ENCODE data around the gene MAP3K6.
A peak's percentile ranks its signal among the peaks of the same experiment; 100 is the strongest.
"Not testable (repeated sequence)": the region's sequence is repeated elsewhere in the genome, so short reads cannot be mapped to it uniquely, and the experiment has no call there.

Gene MAP3K6

DNA sequence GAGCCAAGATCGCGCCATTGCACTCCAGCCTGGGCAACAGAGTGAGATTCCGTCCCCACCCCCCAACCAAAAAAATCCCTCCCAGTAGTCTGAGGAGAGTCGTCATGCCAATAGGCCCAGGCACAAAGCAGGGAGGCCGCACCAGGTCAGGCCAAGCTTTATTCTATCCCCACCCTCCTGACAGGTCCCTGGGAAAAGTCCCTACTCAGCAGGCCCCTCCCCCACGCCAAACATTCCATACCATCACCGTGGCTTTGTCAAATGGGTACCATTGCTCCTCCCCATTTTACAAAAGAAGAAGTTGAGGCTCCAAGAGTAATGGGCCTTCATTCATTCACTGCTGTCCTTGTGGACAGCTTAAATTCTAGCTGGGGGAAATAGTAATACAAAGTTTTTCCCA is 31.0 kb upstream of the MAP3K6 start:
- DNase-seq (ENCODE audit: low spot score): no peak

DNA sequence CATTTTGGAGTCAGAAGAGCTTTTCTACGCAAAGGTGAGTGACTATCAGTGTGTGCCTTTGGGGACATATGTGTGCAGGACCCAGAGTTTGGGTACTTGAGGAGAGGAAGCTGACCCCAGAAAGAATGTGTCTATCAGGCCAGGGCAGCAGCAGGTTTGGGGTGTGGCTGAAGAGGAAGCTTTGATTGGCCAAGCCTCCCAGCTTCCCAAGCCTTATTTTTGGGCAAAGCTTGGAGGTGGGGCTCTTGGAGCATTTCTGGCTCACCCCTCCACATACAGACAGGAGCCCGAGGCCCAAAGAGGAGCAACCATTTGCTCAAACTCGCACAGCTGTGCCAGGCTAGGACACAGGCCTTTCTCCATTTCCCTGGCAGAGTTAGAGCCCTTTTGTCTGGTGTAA is 30.3 kb upstream of the MAP3K6 start:
- no peak for DNase-seq (ENCODE audit: low spot score)

DNA sequence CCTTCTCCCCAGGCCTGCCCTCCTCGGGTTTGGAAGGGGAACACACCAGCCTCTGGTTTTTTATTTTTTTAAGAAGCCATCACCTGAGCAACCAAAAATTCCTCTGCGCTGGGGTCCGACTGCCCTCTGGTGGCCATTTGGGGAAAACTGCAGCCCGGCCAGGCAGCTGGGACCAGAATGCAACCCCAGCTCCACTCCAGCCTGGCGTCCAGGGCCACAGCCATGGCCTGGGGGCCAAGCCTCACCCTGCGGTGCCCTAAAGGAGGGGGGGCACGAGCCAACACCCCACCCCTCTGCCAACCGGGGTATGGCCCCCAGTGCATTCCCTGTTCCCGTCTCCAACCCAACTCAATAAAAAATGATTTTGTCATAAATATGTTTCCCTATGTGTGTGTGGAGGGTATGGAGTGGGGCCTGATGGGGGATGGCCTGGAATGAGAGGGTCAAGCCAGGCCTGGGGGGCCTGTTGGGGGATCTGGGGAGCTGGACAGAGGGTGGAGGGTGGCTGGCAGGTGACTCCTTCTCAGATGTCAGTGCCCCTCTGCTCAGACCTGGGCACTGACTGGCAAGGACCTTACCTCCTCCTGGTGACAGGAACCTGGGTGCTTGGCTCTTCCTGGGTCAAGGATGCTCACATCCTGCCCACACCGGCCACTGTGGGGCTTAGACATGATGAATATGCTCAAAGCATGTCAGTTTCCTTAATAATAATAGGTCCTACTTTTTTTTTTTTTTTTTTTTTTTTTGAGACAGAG is 28.9 kb upstream of the MAP3K6 start:
- DNase-seq (ENCODE audit: low spot score): peak; percentile 48

DNA sequence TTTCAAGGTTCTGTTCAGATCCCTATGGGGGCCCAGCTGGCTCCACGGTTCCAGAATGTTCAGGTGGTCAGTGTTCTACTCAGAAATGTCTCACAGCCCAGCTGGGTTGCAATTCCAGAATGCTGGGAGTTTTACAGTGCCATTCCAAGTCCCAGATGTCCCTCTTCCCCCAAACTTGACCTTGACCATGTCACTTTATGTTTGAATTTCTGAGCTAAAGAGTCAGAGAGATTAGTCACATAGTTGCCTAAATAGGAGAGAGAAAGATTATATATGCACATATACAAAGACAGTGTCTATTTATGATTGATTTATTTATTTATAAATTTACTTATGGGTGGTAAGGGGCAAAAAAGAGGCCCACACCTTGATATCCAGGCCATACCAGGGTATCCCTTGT is 28.2 kb upstream of the MAP3K6 start:
- no peak for DNase-seq (ENCODE audit: low spot score)

DNA sequence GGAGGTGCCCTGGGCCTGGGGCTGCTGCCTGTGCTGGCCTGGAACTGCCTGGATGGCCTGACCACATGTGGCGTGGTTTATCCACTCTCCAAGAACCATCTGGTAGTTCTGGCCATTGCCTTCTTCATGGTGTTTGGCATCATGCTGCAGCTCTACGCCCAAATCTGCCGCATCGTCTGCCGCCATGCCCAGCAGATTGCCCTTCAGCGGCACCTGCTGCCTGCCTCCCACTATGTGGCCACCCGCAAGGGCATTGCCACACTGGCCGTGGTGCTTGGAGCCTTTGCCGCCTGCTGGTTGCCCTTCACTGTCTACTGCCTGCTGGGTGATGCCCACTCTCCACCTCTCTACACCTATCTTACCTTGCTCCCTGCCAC is 27.5 kb upstream of the MAP3K6 start:
- no peak for DNase-seq (ENCODE audit: low spot score)

DNA sequence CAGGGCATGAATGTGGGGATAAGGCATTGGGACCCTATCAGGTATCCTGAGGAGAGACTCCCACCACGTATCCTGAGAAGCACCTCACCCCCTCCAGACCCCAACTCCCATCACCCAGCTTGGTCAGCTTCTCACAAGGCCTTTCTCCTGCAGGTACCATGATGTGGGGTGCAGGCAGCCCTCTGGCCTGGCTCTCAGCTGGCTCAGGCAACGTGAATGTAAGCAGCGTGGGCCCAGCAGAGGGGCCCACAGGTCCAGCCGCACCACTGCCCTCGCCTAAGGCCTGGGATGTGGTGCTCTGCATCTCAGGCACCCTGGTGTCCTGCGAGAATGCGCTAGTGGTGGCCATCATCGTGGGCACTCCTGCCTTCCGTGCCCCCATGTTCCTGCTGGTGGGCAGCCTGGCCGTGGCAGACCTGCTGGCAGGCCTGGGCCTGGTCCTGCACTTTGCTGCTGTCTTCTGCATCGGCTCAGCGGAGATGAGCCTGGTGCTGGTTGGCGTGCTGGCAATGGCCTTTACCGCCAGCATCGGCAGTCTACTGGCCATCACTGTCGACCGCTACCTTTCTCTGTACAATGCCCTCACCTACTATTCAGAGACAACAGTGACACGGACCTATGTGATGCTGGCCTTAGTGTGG is 27.0 kb upstream of the MAP3K6 start:
- no peak for DNase-seq (ENCODE audit: low spot score)

DNA sequence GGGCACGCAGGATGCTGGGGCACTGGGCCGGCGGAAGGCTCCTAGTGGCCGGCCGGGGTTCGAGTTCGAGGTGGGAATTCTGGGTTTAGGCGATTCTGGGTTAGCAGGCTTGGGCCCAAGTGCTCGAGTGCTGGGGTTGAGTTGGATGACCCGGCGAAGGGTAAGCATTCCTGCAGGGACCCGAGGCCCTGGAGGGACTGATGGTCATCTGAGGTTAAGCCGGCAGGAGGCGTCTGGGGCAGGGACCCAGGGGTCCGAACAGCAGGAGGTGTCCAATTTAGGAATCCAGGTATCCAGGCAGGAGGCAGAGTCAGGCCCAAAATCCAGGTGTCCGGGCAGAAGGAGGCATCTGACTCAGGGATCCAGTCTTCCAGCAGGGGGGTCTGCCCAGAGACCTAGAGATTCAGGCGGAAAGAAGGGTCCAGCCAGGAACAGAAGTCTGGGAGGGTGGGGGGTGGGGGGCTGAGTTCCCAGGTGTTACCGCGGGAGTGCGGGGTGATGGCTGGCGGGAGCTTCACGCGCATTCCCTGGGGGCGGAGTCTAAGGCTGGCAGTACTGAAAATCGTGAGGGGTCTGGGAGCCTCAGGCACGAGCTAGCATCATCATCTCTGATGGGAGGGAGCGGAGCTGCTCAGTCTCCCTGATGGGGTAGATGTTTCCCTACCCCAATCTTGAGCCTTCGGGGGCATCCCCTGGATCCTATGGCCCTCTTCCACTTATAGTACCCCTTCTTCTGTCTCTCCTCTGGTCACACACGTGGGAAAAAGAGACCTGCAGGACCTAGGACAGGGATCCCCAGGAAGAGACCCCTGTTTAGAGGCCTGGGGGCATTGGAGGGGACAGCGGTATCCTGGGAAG is 26.2 kb upstream of the MAP3K6 start:
- DNase-seq (ENCODE audit: low spot score): no peak

DNA sequence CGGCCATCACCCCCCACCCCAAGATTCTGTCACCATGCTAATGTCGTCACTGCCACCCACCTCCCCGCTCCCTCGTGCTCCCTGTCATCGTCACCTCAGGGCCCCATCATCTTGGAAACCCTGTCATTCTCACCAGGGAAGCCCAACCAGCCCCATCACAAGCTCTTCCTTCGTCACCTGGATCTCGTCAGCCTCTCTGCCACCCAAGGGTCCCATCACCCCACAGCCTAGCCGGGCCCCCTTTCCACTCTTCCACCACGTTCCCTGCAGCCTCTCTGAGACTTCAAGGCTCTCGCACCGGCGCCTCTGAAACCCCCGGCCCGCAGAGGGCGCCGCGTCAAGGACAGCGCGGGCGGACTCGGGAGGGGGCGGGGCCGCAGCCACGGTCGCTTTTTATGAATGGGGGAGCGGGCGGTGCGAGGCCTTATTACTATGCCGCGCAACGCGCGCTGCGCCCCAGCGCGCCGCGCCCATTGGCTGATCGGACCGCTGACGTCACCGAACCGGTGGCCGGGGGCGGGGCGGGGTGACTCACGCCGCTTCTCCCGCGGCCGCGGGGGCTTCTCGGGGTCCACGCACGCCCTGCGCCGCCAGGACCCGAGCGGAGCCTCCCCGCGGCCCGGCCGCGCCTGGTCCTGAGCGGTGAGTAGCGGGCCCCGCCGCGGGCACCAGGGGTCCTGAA is 25.5 kb upstream of the MAP3K6 start, which contains the start of gene GPR3:
Gene GPR3, plus strand, starts transcription at position 527 of the 682 bp plus-strand sequence. CDS start 1,177 bp downstream, outside the sequence.
- DNase-seq (ENCODE audit: low spot score): peak; percentile 65

DNA sequence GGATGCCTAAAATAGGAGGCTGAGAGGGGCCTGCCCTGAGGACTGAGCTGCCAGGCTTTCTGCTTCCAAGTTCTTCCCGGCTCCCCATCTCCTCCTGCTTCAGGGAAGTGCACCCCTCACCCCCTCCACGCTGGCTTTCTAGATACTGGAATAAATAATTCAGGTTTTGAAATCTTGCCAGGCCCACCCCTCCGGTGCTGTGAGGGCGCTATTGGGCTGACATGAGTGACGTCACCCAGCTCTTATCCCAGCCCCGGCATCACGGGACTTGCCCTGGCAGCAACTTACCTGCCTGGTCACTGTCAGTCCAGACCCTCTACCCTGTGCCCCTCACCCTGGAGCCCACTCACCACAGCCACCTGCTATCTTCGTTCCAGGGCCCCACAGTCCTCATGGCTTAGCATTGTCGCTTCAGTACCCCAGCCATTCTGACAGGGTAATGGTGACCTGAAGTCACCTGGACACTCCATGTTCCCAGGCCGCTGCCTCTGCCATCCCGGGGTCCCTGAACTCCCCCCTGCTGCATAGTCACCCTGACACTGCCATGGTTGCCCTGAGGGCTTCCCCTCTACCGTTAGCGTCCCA is 24.8 kb upstream of the MAP3K6 start:
- DNase-seq (ENCODE audit: low spot score): no peak

DNA sequence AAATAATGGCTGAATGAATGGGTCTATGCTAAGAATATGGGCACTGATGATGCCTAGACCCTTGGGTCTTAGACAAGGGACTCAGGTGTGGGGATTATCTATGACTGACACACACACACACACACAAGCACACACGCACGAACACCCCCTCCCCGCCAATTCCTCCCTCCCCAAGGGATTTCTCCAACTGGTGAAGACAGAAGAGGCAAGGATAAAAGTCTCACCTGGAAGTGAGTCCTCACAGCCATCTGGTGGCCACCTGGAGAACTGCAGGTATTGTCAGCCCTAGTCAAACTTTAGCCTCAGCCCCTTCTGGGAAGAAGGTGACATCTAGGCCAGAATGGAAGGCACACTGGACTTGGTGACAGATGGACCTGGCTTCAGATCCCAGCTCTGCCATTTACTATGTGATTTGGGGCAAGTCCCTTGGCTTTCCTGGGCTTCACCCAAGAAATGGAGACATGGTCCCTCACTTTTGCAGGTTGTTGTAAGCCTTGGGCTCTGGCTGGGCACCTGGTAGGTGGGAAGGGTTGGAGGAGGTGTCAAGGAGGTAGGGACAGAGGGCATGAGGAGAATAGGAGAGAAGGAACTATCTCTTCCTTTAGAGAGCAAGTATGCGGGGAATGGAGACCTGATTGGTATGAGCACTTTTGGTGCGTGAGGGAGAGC is 21.7 kb upstream of the MAP3K6 start:
- no peak for DNase-seq (ENCODE audit: low spot score)

DNA sequence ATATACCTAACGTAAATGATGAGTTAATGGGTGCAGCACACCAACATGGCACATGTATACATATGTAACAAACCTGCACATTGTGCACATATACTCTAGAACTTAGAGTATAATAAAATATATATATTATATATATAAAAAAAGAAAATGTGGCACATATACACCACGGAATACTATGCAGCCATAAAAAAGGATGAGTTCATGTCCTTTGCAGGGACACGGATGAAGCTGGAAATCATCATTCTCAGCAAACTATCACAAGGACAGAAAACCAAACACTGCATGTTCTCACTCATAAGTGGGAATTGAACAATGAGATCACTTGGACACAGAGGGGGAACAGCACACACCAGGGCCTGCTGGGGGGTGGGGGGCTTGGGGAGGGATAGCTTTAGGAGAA is 18.0 kb upstream of the MAP3K6 start:
- not testable (repeated sequence) for DNase-seq (ENCODE audit: low spot score)

DNA sequence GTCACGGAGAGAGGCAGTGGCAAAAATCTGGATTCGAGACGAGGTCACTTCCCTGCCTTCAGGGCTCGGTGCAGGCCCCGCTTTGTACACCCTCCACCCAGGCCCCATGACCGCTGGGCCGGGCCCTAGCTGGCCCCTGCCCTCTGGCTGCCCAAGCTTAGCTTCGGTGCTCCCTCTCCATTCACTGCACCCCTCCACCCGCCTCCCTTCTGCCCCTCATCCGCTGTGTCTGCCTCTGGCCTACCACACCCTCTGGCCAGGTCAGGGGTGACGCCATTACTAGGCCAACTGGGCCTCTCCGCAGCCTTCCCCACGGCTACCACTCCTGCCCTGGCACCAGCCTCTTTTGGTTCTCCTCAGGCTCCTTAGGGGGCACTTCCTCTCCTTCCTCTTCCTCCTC is 16.9 kb upstream of the MAP3K6 start:
- DNase-seq (ENCODE audit: low spot score): no peak

DNA sequence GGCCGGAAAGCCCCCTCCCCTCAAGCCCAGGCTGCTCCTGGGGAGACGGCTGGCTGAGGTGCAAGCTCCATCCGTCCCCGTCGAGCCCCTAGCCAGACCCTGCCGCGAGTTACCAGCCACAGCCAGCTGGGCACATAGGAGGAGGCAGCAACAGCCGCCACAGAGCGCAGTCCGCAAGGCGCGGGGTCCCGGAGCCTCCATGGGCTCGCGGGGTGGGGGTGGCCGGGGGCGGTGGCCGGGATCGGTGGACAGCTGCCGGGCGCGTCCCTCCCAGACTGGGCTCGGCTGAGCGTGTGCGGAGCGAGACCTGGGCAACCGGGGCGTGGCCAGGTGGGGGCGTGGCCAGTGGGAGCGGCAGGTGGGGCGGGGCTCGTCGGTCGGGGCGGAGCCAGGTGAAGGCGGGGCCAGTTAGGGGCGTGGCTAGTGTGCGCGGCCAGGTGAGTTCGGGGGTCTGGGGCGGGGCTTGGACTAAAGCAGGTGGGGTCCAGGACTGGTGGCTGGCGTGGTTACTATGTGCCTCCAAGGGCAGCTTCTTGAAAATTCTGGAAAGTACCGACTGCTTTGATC is 16.4 kb upstream of the MAP3K6 start, which contains the start of gene CD164L2:
Gene CD164L2, minus strand, starts transcription at position 295 of the 567 bp plus-strand sequence. Its CDS starts 94 bp downstream, at position 201.
- no peak for DNase-seq (ENCODE audit: low spot score)

DNA sequence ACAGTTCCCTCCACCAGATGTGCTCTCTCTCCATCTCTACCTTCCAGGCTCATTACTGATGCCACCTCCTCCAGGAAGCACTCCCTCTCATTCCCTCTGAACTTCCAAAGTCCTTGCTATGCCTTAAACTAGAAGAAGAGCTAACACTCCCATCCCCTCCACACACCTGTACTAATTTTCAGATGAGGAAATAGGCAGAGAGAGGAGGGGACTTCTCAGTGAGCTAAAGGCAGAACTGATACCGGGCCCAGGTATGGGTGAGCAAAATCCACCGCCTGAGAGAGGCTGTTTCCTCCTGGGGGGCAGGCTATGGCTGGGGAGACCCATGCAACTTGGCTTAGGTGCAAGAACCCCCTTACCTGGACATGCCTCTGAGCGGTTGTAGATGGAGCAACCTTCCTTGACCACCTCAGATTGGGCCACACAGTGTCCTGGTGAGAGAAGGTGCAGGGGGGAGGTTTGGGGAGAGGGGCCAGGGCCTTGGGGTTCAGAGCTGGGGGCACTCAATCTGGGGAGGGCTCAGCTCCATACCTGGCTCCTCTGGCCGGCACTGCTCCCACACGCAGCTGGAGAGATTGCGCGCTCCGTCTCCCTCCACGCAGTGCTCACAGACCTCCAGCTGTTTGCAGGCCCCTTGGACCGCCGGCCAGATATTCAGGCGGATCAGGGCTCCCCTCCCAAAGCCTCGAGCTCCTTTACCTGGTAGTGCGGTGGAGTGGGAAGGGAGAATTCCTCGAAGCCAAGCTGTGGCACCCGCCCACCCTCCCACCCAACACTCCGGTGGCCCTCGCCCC is 15.4 kb upstream of the MAP3K6 start:
- DNase-seq (ENCODE audit: low spot score): no peak

DNA sequence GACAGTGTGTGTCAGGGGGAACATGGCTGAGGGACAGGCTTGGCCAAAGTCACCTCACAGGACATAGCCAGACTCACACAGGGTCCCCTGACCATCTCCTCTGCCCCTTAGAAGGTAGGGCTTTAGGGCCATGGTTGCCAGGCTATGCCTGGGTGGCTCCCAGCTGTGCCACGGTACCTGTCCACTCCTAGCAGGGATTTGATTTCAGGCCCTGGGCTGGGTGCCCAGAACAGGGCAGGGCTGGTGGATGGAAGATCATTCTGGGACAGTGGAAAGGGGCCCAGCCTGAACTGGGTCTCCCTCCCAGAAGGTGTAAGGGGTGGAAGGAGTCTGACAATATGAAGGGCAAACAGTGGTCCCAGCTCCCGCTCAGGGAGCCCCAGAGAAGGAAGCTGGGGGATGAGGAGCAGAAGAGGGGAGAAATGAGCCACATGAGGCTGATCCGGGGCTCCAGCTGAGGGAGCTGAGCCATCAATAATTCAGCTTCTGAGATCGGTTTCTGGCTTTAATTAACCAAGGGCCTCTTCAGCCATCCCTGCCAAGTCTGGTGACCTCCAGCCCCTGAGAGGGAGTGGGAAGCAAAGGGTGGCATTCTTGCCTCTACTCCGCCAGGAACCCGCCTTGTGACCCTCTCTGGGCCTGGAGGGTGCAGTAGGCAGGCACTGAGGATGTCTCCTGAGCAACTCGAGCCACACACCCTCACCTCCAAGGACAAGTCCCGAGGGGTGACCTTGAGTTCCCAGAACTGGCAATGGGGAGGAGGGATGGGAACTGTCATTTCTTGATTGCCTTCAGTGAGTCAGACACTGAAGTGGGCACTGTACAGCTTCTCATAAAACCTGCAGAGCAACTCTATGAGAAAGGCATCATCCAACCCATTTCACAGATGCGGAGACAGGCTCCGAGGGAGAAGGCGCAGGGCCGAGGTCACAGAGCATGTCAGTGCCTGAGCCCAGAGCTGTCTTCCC is 14.3 kb upstream of the MAP3K6 start:
- no peak for DNase-seq (ENCODE audit: low spot score)

DNA sequence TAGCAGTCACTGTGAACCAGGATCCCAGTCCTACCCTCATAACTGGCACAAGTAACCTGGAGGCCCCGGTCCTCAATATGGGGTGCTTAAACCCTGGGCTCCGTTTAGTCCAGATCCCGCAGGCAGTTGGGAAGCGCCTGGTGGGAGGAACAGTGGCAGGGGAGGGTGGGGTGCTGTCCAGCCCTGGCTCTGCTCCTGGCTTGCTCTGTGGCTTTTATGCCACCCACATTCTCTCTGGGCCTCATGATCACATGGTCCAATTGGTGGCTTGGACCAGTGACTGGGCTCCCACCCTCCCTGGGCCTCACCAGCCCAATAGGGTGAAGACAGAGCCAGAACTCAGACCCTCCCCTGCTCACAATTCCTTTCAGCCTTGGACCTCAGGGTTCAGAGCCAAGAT is 13.5 kb upstream of the MAP3K6 start:
- no peak for DNase-seq (ENCODE audit: low spot score)

DNA sequence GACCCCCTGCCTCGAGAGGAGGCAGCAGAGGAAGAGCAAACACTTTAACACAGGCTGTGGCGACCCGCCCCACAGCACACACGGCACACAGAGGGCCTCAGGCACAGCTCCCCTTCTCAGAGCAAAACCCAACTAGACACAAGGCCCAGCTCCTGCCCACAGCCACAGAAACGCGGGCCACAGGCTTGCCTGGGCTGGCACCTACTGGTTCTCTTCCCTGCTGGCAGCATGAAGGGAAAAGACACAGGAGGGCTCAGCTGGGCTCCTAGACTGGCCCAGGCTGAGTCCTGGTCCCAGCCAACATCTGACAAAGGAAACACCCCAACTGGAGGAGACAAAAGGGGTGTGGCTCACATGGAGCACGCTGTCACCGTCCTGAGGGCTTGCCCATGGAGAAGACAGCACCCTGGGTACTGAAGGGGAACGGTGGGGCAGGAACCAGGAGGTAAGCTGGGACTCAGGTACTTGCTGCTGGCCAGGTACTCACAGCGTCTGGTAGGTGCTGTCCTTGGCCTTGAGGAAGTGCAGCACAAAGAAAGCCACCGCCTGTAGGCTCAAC is 12.9 kb upstream of the MAP3K6 start:
- no peak for DNase-seq (ENCODE audit: low spot score)

DNA sequence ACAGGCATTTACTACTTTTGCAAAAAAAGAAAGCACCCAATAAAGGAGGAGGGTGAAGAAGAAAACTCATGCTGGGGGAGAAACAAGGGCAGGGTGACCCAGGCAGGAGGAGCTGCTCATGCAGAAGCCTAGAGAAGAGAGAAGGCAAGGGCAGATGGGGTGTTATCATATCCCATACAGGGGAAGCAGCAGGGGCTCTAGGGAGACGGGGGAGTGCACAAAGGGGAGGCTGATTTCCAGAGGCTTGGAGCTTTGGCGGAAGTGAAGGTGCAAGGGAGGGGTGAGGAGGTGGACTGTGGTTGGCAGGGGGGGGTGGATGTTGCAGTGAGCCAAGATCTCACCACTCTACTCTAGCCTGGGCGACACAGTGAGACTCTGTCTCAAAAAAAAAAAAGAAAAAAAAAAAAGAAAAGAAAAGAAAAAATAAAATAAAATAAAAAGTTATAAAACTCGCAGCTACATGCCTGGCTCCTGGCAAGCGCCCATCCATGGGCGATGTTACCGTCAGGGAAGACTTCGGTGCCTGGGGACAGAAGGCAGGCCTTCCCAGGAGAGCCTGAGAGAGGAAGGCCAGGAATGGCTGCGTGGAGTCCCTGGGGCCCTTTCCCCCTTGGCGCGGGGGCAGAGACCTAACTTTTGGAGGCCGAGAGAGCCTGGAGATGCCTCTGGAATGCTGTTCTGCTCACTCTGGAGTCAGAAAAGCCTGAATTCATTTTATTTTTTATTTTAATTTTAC is 11.2 kb upstream of the MAP3K6 start:
- no peak for DNase-seq (ENCODE audit: low spot score)

Measured in pons (tissue), 1 donor.